Uterus (tissue), 4 donors: Measurements from ENCODE around the gene RPN1. TPM values are rescaled to one million over a fixed set of nuclear protein-coding genes. Genes with fewer than 3 reads are reported as not detected.

Experiments used
- DNase-seq, 2 donors: peaks; one replicate each; pipeline ENCODE4 v3.0.0-alpha.2; 2019 to 2020
- H3K27ac ChIP-seq, 2 donors: fragments of 200-600 bp; sonication (generic); 1 replicate in 1 of 2; 2 replicates in 1 of 2; pipeline ENCODE4 v1.5.1; 2016 to 2018
- H3K27me3 ChIP-seq, 2 donors: fragments of 200-600 bp; sonication (generic); one replicate each; pipeline ENCODE4 v1.5.1; 2018 to 2019; ENCODE audit warnings: control low read depth in 1 of 2
- H3K36me3 ChIP-seq, 2 donors: fragments of 200-600 bp; sonication (generic); one replicate each; pipeline ENCODE4 v1.5.1; 2019; ENCODE audit warnings: control low read depth in 1 of 2
- H3K4me1 ChIP-seq, 2 donors: fragments of 200-600 bp; sonication (generic); one replicate each; pipeline ENCODE4 v1.5.1; 2018 to 2019; ENCODE audit warnings: control low read depth in 1 of 2
- H3K4me3 ChIP-seq, 2 donors: fragments of 200-600 bp; sonication (generic); 1 replicate in 1 of 2; 2 replicates in 1 of 2; pipeline ENCODE4 v1.5.1; 2018 to 2019; ENCODE audit warnings: mild to moderate bottlenecking in 1 of 2
- H3K9me3 ChIP-seq, 2 donors: fragments of 200-600 bp; sonication (generic); one replicate each; pipeline ENCODE4 v1.5.1; 2019; ENCODE audit warnings: control low read depth in 1 of 2
- CTCF ChIP-seq, 4 experiments: fragments of 200-600 bp in 2 of 4; fragments of 450-650 bp in 2 of 4; sonication (generic) in 2 of 4; IDR thresholded peaks; one replicate each; pipeline ENCODE4 v1.5.1; 2016 to 2019; ENCODE audit warnings: antibody characterized with exemption in 4 of 4, mild to moderate bottlenecking in 2 of 4, moderate library complexity in 1 of 4
- POLR2A ChIP-seq, 2 donors: fragments of 450-650 bp; IDR thresholded peaks; one replicate each; pipeline ENCODE4 v1.6.1; 2016; ENCODE audit warnings: antibody characterized with exemption in 2 of 2, mild to moderate bottlenecking in 1 of 2, moderate library complexity in 1 of 2
- intact Hi-C: fragments of 100-400 bp; cut with DNase I; formaldehyde crosslinking; loops from one replicate; pipeline ENCODE4 v1.15.1; 2023; ENCODE audit warnings: low total_unique reads
- total RNA-seq, 4 donors: library from RNA; depleted of rRNA in 3 of 4; stranded (reverse); fragments of >200 nt in 3 of 4; gene quantifications; one replicate each; pipeline versions ENCODE4 v1.1.0 to v1.2.4, GENCODE V29; 2014 to 2023
- donor health status: DM: yes; HTN: yes; CAD: no.

Gene RPN1
- total RNA-seq, 4 donors from 2014 or later: 134 to 307 (median 209) TPM

GRCh38 chr3:128573160-128573559, 77.5 kb downstream of the RPN1 start:
- H3K4me3 ChIP-seq: no peak overlapping the region
- H3K27me3 ChIP-seq: no peaks in the 10 kb centered on the region
- TF ChIP-seq POLR2A (IDR thresholded peaks at IDR 0.05) (no peak), CTCF (IDR thresholded peaks at IDR 0.05) (no peak)
- no peaks in the 10 kb centered on the region for H3K4me1 ChIP-seq
- intact Hi-C loops: no loop called here
- no peaks in the 10 kb centered on the region for H3K36me3 ChIP-seq
- no peak for DNase-seq
- no peak overlapping the region for H3K27ac ChIP-seq
- no peaks in the 10 kb centered on the region for H3K9me3 ChIP-seq

GRCh38 chr3:128572644-128573105, 77.9 kb downstream of the RPN1 start:
- Histone ChIP-seq H3K4me1 (no peaks in the 10 kb centered on the region), H3K4me3 (no peak overlapping the region), H3K36me3 (no peaks in the 10 kb centered on the region), H3K27ac (no peak overlapping the region), H3K9me3 (no peaks in the 10 kb centered on the region), H3K27me3 (no peaks in the 10 kb centered on the region)
- intact Hi-C loops: no loop called here
- DNase-seq: no peak
- TF ChIP-seq POLR2A (IDR thresholded peaks at IDR 0.05) (no peak), CTCF (IDR thresholded peaks at IDR 0.05) (no peak)

DNA sequence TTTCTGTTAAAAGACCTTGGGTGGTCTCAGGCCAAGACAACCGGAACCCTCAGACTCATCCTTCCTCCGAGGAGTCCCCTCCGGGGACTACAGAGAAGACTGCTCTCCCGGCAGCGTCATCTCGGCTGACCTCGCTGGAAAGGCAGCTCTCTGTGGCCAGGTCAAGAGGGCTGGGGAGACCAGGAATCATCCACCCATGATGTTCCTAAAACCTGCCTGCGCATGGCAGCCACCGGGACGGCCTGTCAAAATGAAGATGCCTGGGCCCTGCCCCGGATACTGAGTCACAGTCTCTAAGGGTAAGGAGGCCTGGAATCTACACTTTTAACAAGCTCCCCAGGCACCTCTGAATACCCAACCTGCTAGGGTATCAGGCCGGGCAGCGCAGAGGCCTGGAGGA, 78.6 kb downstream of the RPN1 start:
- intact Hi-C loops: no loop called here
- H3K27me3 ChIP-seq: no peaks in the 10 kb centered on the region
- no peak overlapping the region for H3K4me3 ChIP-seq
- no peak for DNase-seq
- no peaks in the 10 kb centered on the region for H3K9me3 ChIP-seq
- H3K27ac ChIP-seq: no peak overlapping the region
- no peaks in the 10 kb centered on the region for H3K36me3 ChIP-seq
- TF ChIP-seq CTCF (IDR thresholded peaks at IDR 0.05) (no peak), POLR2A (IDR thresholded peaks at IDR 0.05) (no peak)
- no peaks in the 10 kb centered on the region for H3K4me1 ChIP-seq

Other genes with a start within 250 kb of the RPN1 start
- not detected for gene DNAJB8, start 183.9 kb downstream of the RPN1 start, total RNA-seq
- 100 to 1,000 TPM in 1 of 4 donors, 10 to 100 TPM in 3; 30.9 to 171 (median 52.5) TPM for gene GATA2, start 157.6 kb downstream of the RPN1 start, total RNA-seq
- gene RAB7A, start 75.4 kb upstream of the RPN1 start, total RNA-seq: 100 to 1,000 TPM in 1 of 4 donors, 10 to 100 TPM in 3; 32.8 to 224 (median 70.6) TPM
- gene ACAD9, start 228.8 kb upstream of the RPN1 start, total RNA-seq: 10 to 100 TPM; 13.1 to 51.4 (median 44.5) TPM